Heart left ventricle (tissue), 13 donors: ENCODE results near the gene EHBP1L1.

Source experiments
- POLR2A ChIP-seq, 2 donors: fragments of 450-650 bp; IDR thresholded peaks; one replicate each; pipeline ENCODE4 v1.6.1; 2017; ENCODE audit warnings: antibody characterized with exemption in 2 of 2, mild to moderate bottlenecking in 2 of 2, moderate library complexity in 2 of 2
- TF ChIP-seq, protein P1 (sequence below), 12 donors: fragments of 200-600 bp; sonication (generic) in 4 of 12; IDR thresholded peaks; one replicate each; pipeline versions ENCODE4 v1.5.0 to v1.8.0; 2018 to 2022; ENCODE audit warnings: antibody characterized with exemption in 12 of 12, mild to moderate bottlenecking in 5 of 12
- donor health status: ischemic (EF 13 %, LVEDD 7.1; RV severe dilation, severe dysfunction).
- donor health status: DM: no; HTN: yes; CAD: no.
- donor health status: DM: no; HTN: no; CAD: no.
- donor health status: ischemic (EF 25% LVEDD 6.9; RV normal size, moderate dysfunction).
- donor health status: ischemic (EF 25% LVEDD 5.7; RV mildly dilated, moderate dysfunction).
- donor health status: ischemic (EF 35%, LVEDD 5.7; RV mildly dilated, moderate dysfunction).
- donor health status: nonischemic (EF 11% LVEDD 7.7; RV severe dilation, severe dysfunction).
- donor health status: DM: yes; HTN: yes; CAD: no.
- donor health status: PGD.
- donor health status: ischemic (EF 29% LVEDD 5.4; RV normal size, mild dysfunction).
- donor health status: nonischemic (EF 23%, LVEDD 6.1; RV moderate dilation, normal function).

DNA sequence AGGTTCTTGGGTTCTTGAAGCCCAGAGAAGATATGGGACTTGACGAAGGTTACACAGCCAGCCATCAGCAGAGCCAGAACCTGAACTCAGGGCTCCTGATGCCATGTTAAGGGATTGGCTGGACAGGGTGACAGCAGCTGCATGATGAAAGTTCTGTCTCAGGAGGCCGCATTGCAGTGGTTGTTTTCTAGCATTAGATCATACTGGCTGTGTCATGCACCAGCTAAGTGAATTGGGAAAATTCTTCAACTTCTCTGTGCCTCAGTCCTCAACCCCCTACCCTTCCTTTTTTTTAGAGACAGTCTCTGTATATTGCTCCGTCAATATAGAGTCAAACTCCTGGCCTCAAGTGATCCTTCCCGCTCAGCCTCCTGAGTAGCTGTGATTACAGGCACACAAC is 12.3 kb upstream of the EHBP1L1 start:
- no peak for TF ChIP-seq POLR2A (IDR thresholded peaks at IDR 0.05)
- TF ChIP-seq, protein P1, sequence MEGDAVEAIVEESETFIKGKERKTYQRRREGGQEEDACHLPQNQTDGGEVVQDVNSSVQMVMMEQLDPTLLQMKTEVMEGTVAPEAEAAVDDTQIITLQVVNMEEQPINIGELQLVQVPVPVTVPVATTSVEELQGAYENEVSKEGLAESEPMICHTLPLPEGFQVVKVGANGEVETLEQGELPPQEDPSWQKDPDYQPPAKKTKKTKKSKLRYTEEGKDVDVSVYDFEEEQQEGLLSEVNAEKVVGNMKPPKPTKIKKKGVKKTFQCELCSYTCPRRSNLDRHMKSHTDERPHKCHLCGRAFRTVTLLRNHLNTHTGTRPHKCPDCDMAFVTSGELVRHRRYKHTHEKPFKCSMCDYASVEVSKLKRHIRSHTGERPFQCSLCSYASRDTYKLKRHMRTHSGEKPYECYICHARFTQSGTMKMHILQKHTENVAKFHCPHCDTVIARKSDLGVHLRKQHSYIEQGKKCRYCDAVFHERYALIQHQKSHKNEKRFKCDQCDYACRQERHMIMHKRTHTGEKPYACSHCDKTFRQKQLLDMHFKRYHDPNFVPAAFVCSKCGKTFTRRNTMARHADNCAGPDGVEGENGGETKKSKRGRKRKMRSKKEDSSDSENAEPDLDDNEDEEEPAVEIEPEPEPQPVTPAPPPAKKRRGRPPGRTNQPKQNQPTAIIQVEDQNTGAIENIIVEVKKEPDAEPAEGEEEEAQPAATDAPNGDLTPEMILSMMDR (IDR thresholded peaks at IDR 0.05) = no peak
